ENCODE measurements around the gene GALNT3. TPM values are rescaled to one million over a fixed set of nuclear protein-coding genes. Genes with fewer than 3 reads are reported as not detected.

Gene GALNT3
- total and polyA plus RNA-seq, 9 of the 15 experiments (the other 6 are each of a cell fraction or from before 2014, with no cell fraction given), result 0.03 to 0.29 (median 0.06) TPM; not detected in 6

- WGBS (ENCODE audit: insufficient coverage, low coverage, missing lambda C conversion rate), result 2% methylated on average over 3 of the region's 3 CpGs
- Histone ChIP-seq H3K4me2 (ENCODE audit: insufficient read depth, low read length) (no peak overlapping the region), H3K79me2 (ENCODE audit: control insufficient read depth, insufficient read depth, low read length) (no peaks in the 10 kb centered on the region), H3K27me3 (ENCODE audit: control insufficient read depth in 2 of 2, insufficient read depth in 2 of 2, low read length in 2 of 2) (no peaks in the 10 kb centered on the region), H3K27ac (ENCODE audit: extremely low read depth, low read depth, low read length) (no peak overlapping the region), H3K4me1 (replicated peaks in 1 of 2; ENCODE audit: control insufficient read depth in 2 of 2, insufficient read depth in 2 of 2, low read length in 2 of 2) (no peaks in the 10 kb centered on the region), H3K9me3 (replicated peaks; ENCODE audit: control insufficient read depth, insufficient read depth, low read depth, low read length) (no peaks in the 10 kb centered on the region), H4K20me1 (replicated peaks; ENCODE audit: control insufficient read depth, insufficient read depth, low read length) (no peaks in the 10 kb centered on the region), H3K9ac (ENCODE audit: insufficient read depth in 1 of 2, low read depth in 2 of 2, low read length in 2 of 2) (no peak overlapping the region), H3K4me3 (no peak overlapping the region), H2AFZ (ENCODE audit: low read depth, low read length) (no peak overlapping the region), H3K36me3 (ENCODE audit: control insufficient read depth, insufficient read depth, low read length) (no peaks in the 10 kb centered on the region), H3K9me1 (ENCODE audit: control insufficient read depth, insufficient read depth, low read length) (no peaks in the 10 kb centered on the region)
- ATAC-seq, result no peak
- intact Hi-C loops (cut with micrococcal nuclease) (no loop called here), in situ Hi-C loops (cut with MboI) (no loop called here)
- FAIRE-seq, result no peak
- no TSS peak for BruUV-seq (replicated peaks)
- ChIA-PET CTCF (ENCODE audit: low intra/inter-chr PET ratio) (no interaction called here), POLR2A (no interaction called here)
- DNase-seq (ENCODE audit: extremely low read depth in 1 of 4, low spot score in 3 of 4), result no peak
- no peak for TF ChIP-seq NBN (IDR thresholded peaks at IDR 0.05; ENCODE audit: low read depth)
- TF ChIP-seq ZBTB11 (CRISPR knock-in tag; IDR thresholded peaks at IDR 0.05), result no peak
- no peak for TF ChIP-seq CBX5 (IDR thresholded peaks at IDR 0.05; ENCODE audit: borderline replicate concordance, low read depth)
- TF ChIP-seq NR2C2 (CRISPR knock-in tag; IDR thresholded peaks at IDR 0.05), result no peak
- no peak for TF ChIP-seq NR2C2 (tag; IDR thresholded peaks at IDR 0.05)
- TF ChIP-seq KLF10 (CRISPR knock-in tag; IDR thresholded peaks at IDR 0.05), result no peak
- no peak for TF ChIP-seq HDAC1 (IDR thresholded peaks at IDR 0.05)
- TF ChIP-seq ZNF584 (CRISPR knock-in tag; IDR thresholded peaks at IDR 0.05; ENCODE audit: low read depth), result no peak
- TF ChIP-seq ZNF778 (CRISPR knock-in tag; IDR thresholded peaks at IDR 0.05), result no peak
- TF ChIP-seq PRDM10 (IDR thresholded peaks at IDR 0.05; ENCODE audit: partially characterized antibody), result no peak
- TF ChIP-seq SP1 (CRISPR knock-in tag; IDR thresholded peaks at IDR 0.05), result no peak
- no peak for TF ChIP-seq KDM2B (CRISPR knock-in tag; IDR thresholded peaks at IDR 0.05)
- no peak for TF ChIP-seq ZNF586 (CRISPR knock-in tag; conservative IDR thresholded peaks at IDR 0.05)
- TF ChIP-seq MEF2D (tag; conservative IDR thresholded peaks at IDR 0.05; ENCODE audit: low read depth), result no peak
- no peak for TF ChIP-seq KAT2B (IDR thresholded peaks at IDR 0.05; ENCODE audit: low read depth, low read length)
- TF ChIP-seq KLF6 (CRISPR knock-in tag; IDR thresholded peaks at IDR 0.05; ENCODE audit: borderline replicate concordance), result no peak
- no peak for TF ChIP-seq FOXK2 (conservative IDR thresholded peaks at IDR 0.05 in 1 of 2, IDR thresholded peaks at IDR 0.05 in 1 of 2; ENCODE audit: low read depth in 2 of 2)
These were observed 7.1 kb upstream of the GALNT3 start for GRCh38 chr2:165801176-165801575.
